Heart right ventricle (tissue), 16 donors: Measurements from ENCODE around the gene TGM1. TPM values are rescaled to one million over a fixed set of nuclear protein-coding genes. Genes with fewer than 3 reads are reported as not detected.
A peak's percentile ranks its signal among the peaks of the same experiment; 100 is the strongest.

Experiments
- ATAC-seq, 8 donors: fragments of 200-7000 bp; cut with Tn5 transposase; one replicate each; pipeline ENCODE4 v1.9.1; 2020; ENCODE audit warnings: mild to moderate bottlenecking in 8 of 8, moderate library complexity in 8 of 8, moderate number of reproducible peaks in 1 of 8
- DNase-seq, 2 donors: peaks; one replicate each; pipeline ENCODE4 v3.0.0-alpha.2; 2020
- H3K27ac ChIP-seq, 10 donors: fragments of 200-600 bp; sonication (generic) in 2 of 10; one replicate each; pipeline versions ENCODE4 v1.5.0 to v1.8.0; 2020 to 2022; ENCODE audit warnings: mild to moderate bottlenecking in 3 of 10
- H3K27me3 ChIP-seq, 7 donors: fragments of 200-600 bp; one replicate each; pipeline ENCODE4 v1.8.0; 2021 to 2022; ENCODE audit warnings: mild to moderate bottlenecking in 2 of 7
- H3K36me3 ChIP-seq, 9 donors: fragments of 200-600 bp; sonication (generic) in 1 of 9; one replicate each; pipeline versions ENCODE4 v1.5.0 to v1.8.0; 2020 to 2022; ENCODE audit warnings: mild to moderate bottlenecking in 2 of 9
- H3K4me1 ChIP-seq, 9 donors: fragments of 200-600 bp; sonication (generic) in 1 of 9; one replicate each; pipeline versions ENCODE4 v1.5.0 to v1.8.0; 2020 to 2022; ENCODE audit warnings: mild to moderate bottlenecking in 4 of 9
- H3K4me3 ChIP-seq, 10 donors: fragments of 200-600 bp; sonication (generic) in 2 of 10; one replicate each; pipeline versions ENCODE4 v1.5.0 to v1.8.0; 2020 to 2022; ENCODE audit warnings: mild to moderate bottlenecking in 7 of 10, moderate library complexity in 2 of 10
- H3K9me3 ChIP-seq, 11 donors: fragments of 200-600 bp in 10 of 11; sonication (generic) in 2 of 11; one replicate each; pipeline versions ENCODE4 v1.5.0 to v1.8.0; 2013 to 2022; ENCODE audit warnings: mild to moderate bottlenecking in 2 of 11, control low read depth in 1 of 11, moderate library complexity in 1 of 11
- CTCF ChIP-seq, 9 donors: fragments of 200-600 bp; sonication (generic) in 2 of 9; IDR thresholded peaks; one replicate each; pipeline versions ENCODE4 v1.5.0 to v1.8.0; 2021 to 2022; ENCODE audit warnings: antibody characterized with exemption in 9 of 9, mild to moderate bottlenecking in 5 of 9, moderate library complexity in 1 of 9
- WGBS, 2 donors: extraction: QIAGEN DNeasy Blood & Tissue Kit; methylation state at CpG; one replicate each; pipeline ENCODE4 v1.1.7; 2013; ENCODE audit warnings: inconsistent platforms in 1 of 2; 5-methylcytosine and 5-hydroxymethylcytosine counted together
- intact Hi-C, 10 donors: fragments of 100-400 bp; cut with DNase I; formaldehyde crosslinking; loops; one replicate each; pipeline versions ENCODE4 v1.11.1 to v1.14.2; 2022
- polyA plus RNA-seq, 2 donors: library from polyadenylated mRNA; stranded (reverse); fragments of 200-250 nt; gene quantifications; one replicate each; pipeline ENCODE4 v1.2.3, GENCODE V29; 2013
- total RNA-seq, 10 donors: library from RNA; stranded (reverse); fragmentation: NEBNext Ultra II Directional in 3 of 10; extraction: Animal tissue kit (Norgen Biotek cat#: 25700) in 3 of 10; gene quantifications; one replicate each; pipeline versions ENCODE4 v1.2.1 to v1.2.4, GENCODE V29; 2021 to 2023
- donor health status: Arrhythmogenic right ventricular cardiomyopathy.
- donor health status: ischemic (EF 13 %, LVEDD 7.1; RV severe dilation, severe dysfunction).
- donor health status: healthy with polysubstance abuse.
- donor health status: DM: no; HTN: yes; CAD: no.
- donor health status: DM: no; HTN: no; CAD: no.
- donor health status: ischemic (EF 25% LVEDD 6.9; RV normal size, moderate dysfunction).
- donor health status: ischemic (EF 25% LVEDD 5.7; RV mildly dilated, moderate dysfunction).
- donor health status: healthy.
- donor health status: DM: yes; HTN: yes; CAD: no.
- donor health status: Ischemic cardiomyopathy.
- donor health status: ischemic (EF 35%, LVEDD 5.7; RV mildly dilated, moderate dysfunction).
- donor health status: nonischemic (EF 11% LVEDD 7.7; RV severe dilation, severe dysfunction).
- donor health status: DM: yes; HTN: yes; CAD: no.
- donor health status: PGD.
- donor health status: ischemic (EF 29% LVEDD 5.4; RV normal size, mild dysfunction).
- donor health status: nonischemic (EF 23%, LVEDD 6.1; RV moderate dilation, normal function).

TGM1 gene
- total and polyA plus RNA-seq, 12 donors: 0.17 to 2.2 (median 0.65) TPM

- DNase-seq (no peak), ATAC-seq (no peak)
- intact Hi-C loops: loop anchor here in 1 of 10 donors (10.0 kb wide), 1 partner anchor 198 kb away; no protein-coding TSS in a partner anchor
- H3K4me1 ChIP-seq: peaks cover 18 to 80% (median 61%) of the 10 kb centered on the region in 9 donors
- H3K27ac ChIP-seq: peak overlapping the region in 1 of 10 donors; percentile 10
- WGBS, 2 donors: 94 to 95% methylated on average over 6 of the region's 6 CpGs
- H3K27me3 ChIP-seq: no peaks in the 10 kb centered on the region
- no peaks in the 10 kb centered on the region for H3K9me3 ChIP-seq
- no peak for TF ChIP-seq CTCF (IDR thresholded peaks at IDR 0.05)
- no peak overlapping the region for H3K4me3 ChIP-seq
- H3K36me3 ChIP-seq: peaks cover 0 to 76% (median 48%) of the 10 kb centered on the region in 9 donors
Observed at GRCh38 chr14:24236689-24237462, 26.1 kb downstream of the TGM1 start.

- intact Hi-C loops: loop anchor here in 1 of 10 donors (10.0 kb wide), 1 partner anchor 199 kb away; no protein-coding TSS in a partner anchor
- H3K9me3 ChIP-seq: no peaks in the 10 kb centered on the region
- WGBS, 2 donors: 94 to 95% methylated on average over 5 of the region's 5 CpGs
- H3K4me3 ChIP-seq: no peak overlapping the region
- H3K27ac ChIP-seq: no peak overlapping the region
- TF ChIP-seq CTCF (IDR thresholded peaks at IDR 0.05): no peak
- no peak for ATAC-seq
- H3K27me3 ChIP-seq: no peaks in the 10 kb centered on the region
- no peak for DNase-seq
- H3K36me3 ChIP-seq: peaks cover 0 to 71% (median 48%) of the 10 kb centered on the region in 9 donors
- peaks cover 14 to 80% (median 60%) of the 10 kb centered on the region in 9 donors for H3K4me1 ChIP-seq
Observed at GRCh38 chr14:24235804-24236688, 26.9 kb downstream of the TGM1 start.

- TF ChIP-seq CTCF (IDR thresholded peaks at IDR 0.05): no peak
- WGBS, 2 donors: 88 to 93% methylated on average over 3 of the region's 3 CpGs
- Histone ChIP-seq H3K9me3 (no peaks in the 10 kb centered on the region), H3K27me3 (no peaks in the 10 kb centered on the region), H3K36me3 (peaks cover 0 to 54% (median 36%) of the 10 kb centered on the region in 9 donors), H3K4me3 (peak overlapping the region in 1 of 10 donors; percentile 95), H3K27ac (peak overlapping the region in 4 of 10 donors; percentile 4 to 97 (median 62)), H3K4me1 (peaks cover 18 to 69% (median 48%) of the 10 kb centered on the region in 9 donors)
- ATAC-seq (no peak), DNase-seq (no peak)
- intact Hi-C loops: loop anchor here in 1 of 10 donors (10.0 kb wide), 1 partner anchor 200 kb away; no protein-coding TSS in a partner anchor
Observed at GRCh38 chr14:24234095-24235005, 28.6 kb downstream of the TGM1 start.
